Spleen (tissue), 3 donors: ENCODE data around the gene ADAMTS14.

Source experiments
- POLR2A ChIP-seq, 3 donors: fragments of 450-650 bp; IDR thresholded peaks; one replicate each; pipeline ENCODE4 v1.5.1; 2017; ENCODE audit warnings: antibody characterized with exemption in 3 of 3, mild to moderate bottlenecking in 1 of 3
- POLR2AphosphoS5 ChIP-seq, 3 donors: sonication (generic); formaldehyde crosslinking; IDR thresholded peaks; one replicate each; pipeline ENCODE4 v1.5.1; 2017; ENCODE audit warnings: antibody characterized with exemption in 3 of 3

DNA sequence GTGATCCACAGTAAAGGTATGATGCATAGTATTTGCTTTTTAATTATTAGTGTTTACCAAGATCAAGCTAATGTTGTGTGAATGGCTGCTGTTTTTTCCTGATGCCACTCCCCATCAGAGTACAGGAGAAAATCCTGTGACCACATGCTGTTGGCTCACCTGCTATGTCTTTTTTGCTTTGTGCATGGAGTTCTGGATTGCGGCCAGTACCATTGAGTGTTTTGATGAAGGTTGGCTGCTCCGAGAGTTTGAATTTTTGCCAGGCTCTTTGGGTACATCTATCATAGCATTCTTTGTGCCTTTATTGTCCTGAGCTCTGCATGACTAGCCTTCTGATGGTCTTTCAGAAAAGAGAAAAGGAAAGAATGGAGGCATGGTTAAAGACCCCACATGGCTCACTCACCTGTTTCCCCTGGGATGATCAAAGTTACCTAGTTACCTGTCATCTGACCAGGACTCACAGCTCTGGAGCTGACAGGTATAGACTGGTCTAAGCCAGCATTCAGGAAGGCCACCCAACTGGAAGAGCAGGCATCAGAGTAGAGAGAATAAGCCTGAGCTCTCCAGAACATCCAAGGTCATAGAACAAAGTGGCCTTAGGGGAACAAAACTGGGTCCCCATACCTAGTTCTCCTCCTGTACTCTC, 131.6 kb downstream of the ADAMTS14 start:
- TF ChIP-seq POLR2AphosphoS5 (IDR thresholded peaks at IDR 0.05) (no peak), POLR2A (IDR thresholded peaks at IDR 0.05) (no peak)
